Common myeloid progenitor, CD34-positive (primary cell): ENCODE results near the gene TECRL.

ENCODE experiments used
- CTCF ChIA-PET: fragments of 350-600 bp; sonication (Branson Sonifier 250); formaldehyde crosslinking; loops from one replicate; lab custom pipeline; 2021; ENCODE audit warnings: antibody characterized with exemption; lab: Charles Lee
- POLR2A ChIA-PET: fragments of 350-600 bp; sonication (Branson Sonifier 250); formaldehyde crosslinking; loops from one replicate; lab custom pipeline; 2021; ENCODE audit warnings: antibody characterized with exemption; lab: Charles Lee
- DNase-seq, 3 donors: peaks; one replicate each; pipeline versions ENCODE4 v3.0.0 to v3.0.0-alpha.2; 2013
- H3K27ac ChIP-seq, 2 experiments: 1 replicate in 1 of 2; 2 replicates in 1 of 2; pipeline ENCODE4 v1.7.0; 2013; ENCODE audit warnings: inconsistent platforms in 2 of 2, low read length in 2 of 2, mild to moderate bottlenecking in 2 of 2, low read depth in 1 of 2, moderate library complexity in 1 of 2; ENCODE audit not compliant: severe bottlenecking in 2 of 2, insufficient read depth in 1 of 2, poor library complexity in 1 of 2
- H3K27me3 ChIP-seq, 5 experiments: replicated peaks in 2 of 5; 1 replicate in 3 of 5; 2 replicates in 2 of 5; pipeline versions ENCODE4 v1.6.1 to v1.7.0; 2013; ENCODE audit warnings: low read length in 4 of 5, mild to moderate bottlenecking in 2 of 5, moderate library complexity in 2 of 5, inconsistent platforms in 1 of 5; ENCODE audit not compliant: insufficient read depth in 5 of 5, control insufficient read depth in 4 of 5
- H3K36me3 ChIP-seq, 4 experiments: 1 replicate in 2 of 4; 2 replicates in 2 of 4; pipeline versions ENCODE4 v1.6.1 to v1.7.0; 2013; ENCODE audit warnings: low read length in 3 of 4, control low read depth in 1 of 4, mild to moderate bottlenecking in 1 of 4; ENCODE audit not compliant: control insufficient read depth in 4 of 4, insufficient read depth in 4 of 4
- H3K4me1 ChIP-seq, 4 experiments: 1 replicate in 3 of 4; 2 replicates in 1 of 4; pipeline versions ENCODE4 v1.6.1 to v1.7.1; 2013; ENCODE audit warnings: low read length in 3 of 4, mild to moderate bottlenecking in 3 of 4, control low read depth in 1 of 4, inconsistent platforms in 1 of 4, moderate library complexity in 1 of 4; ENCODE audit not compliant: control insufficient read depth in 4 of 4, insufficient read depth in 4 of 4; ENCODE audit errors: control extremely low read depth in 1 of 4
- H3K4me3 ChIP-seq, 7 experiments: 1 replicate in 4 of 7; 2 replicates in 3 of 7; pipeline versions ENCODE4 v1.5.1 to v1.7.0; 2013; ENCODE audit warnings: mild to moderate bottlenecking in 7 of 7, low read length in 6 of 7, moderate library complexity in 6 of 7, inconsistent platforms in 2 of 7, low read depth in 2 of 7, control low read depth in 1 of 7; ENCODE audit not compliant: insufficient read depth in 4 of 7, control insufficient read depth in 1 of 7; ENCODE audit errors: extremely low read depth in 1 of 7
- H3K9me3 ChIP-seq, 5 experiments: 1 replicate in 4 of 5; 2 replicates in 1 of 5; pipeline versions ENCODE4 v1.6.1 to v1.7.1; 2013; ENCODE audit warnings: low read length in 4 of 5, mild to moderate bottlenecking in 2 of 5, inconsistent platforms in 1 of 5, low read depth in 1 of 5, moderate library complexity in 1 of 5; ENCODE audit not compliant: control insufficient read depth in 4 of 5, insufficient read depth in 2 of 5; ENCODE audit errors: control extremely low read depth in 1 of 5
- WGBS: methylation state at CpG from one replicate; pipeline ENCODE4 v1.1.5; 2013; ENCODE audit not compliant: insufficient coverage; 5-methylcytosine and 5-hydroxymethylcytosine counted together

Gene TECRL

GRCh38 chr4:64327237-64327636, 82.0 kb downstream of the TECRL start:
- no peak for DNase-seq
- Histone ChIP-seq H3K27me3 (no peaks in the 10 kb centered on the region), H3K4me3 (no peak overlapping the region), H3K27ac (no peak overlapping the region), H3K9me3 (peaks cover 0 to 6% (median 0%) of the 10 kb centered on the region in 5 experiments), H3K36me3 (no peaks in the 10 kb centered on the region), H3K4me1 (no peaks in the 10 kb centered on the region)
- ChIA-PET POLR2A (no interaction called here), CTCF (no interaction called here)
- no CpG with 5 or more reads among the region's 1 CpG for WGBS

- no peak overlapping the region for H3K4me3 ChIP-seq
- ChIA-PET POLR2A (no interaction called here), CTCF (no interaction called here)
- H3K27ac ChIP-seq: no peak overlapping the region
- peaks cover 0 to 6% (median 0%) of the 10 kb centered on the region in 5 experiments for H3K9me3 ChIP-seq
- DNase-seq: no peak
- H3K36me3 ChIP-seq: no peaks in the 10 kb centered on the region
- H3K4me1 ChIP-seq: no peaks in the 10 kb centered on the region
- WGBS: no CpG with 5 or more reads among the region's 1 CpG
- H3K27me3 ChIP-seq: no peaks in the 10 kb centered on the region
Measured at GRCh38 chr4:64326507-64326906, 82.7 kb downstream of the TECRL start.

- DNase-seq: no peak
- CTCF ChIA-PET: no interaction called here
- no peak overlapping the region for H3K27ac ChIP-seq
- 100% methylated on average over 1 of the region's 4 CpGs for WGBS
- POLR2A ChIA-PET: no interaction called here
- H3K9me3 ChIP-seq: peaks cover 0 to 7% (median 0%) of the 10 kb centered on the region in 5 experiments
- H3K36me3 ChIP-seq: no peaks in the 10 kb centered on the region
- H3K4me1 ChIP-seq: no peaks in the 10 kb centered on the region
- H3K4me3 ChIP-seq: no peak overlapping the region
- H3K27me3 ChIP-seq: no peaks in the 10 kb centered on the region
Measured at GRCh38 chr4:64306255-64306565, 103.0 kb downstream of the TECRL start.

- Histone ChIP-seq H3K36me3 (no peaks in the 10 kb centered on the region), H3K9me3 (peaks cover 0 to 7% (median 0%) of the 10 kb centered on the region in 5 experiments), H3K27ac (no peak overlapping the region), H3K4me1 (no peaks in the 10 kb centered on the region), H3K27me3 (no peaks in the 10 kb centered on the region), H3K4me3 (no peak overlapping the region)
- ChIA-PET POLR2A (no interaction called here), CTCF (no interaction called here)
- no CpG with 5 or more reads among the region's 1 CpG for WGBS
- no peak for DNase-seq
Measured at GRCh38 chr4:64305565-64306254, 103.5 kb downstream of the TECRL start.

GRCh38 chr4:64272432-64272831, 136.8 kb downstream of the TECRL start:
- no peaks in the 10 kb centered on the region for H3K27me3 ChIP-seq
- H3K4me3 ChIP-seq: no peak overlapping the region
- 99% methylated on average over 14 of the region's 14 CpGs for WGBS
- no peak overlapping the region for H3K27ac ChIP-seq
- no peaks in the 10 kb centered on the region for H3K4me1 ChIP-seq
- ChIA-PET POLR2A (no interaction called here), CTCF (no interaction called here)
- H3K9me3 ChIP-seq: no peaks in the 10 kb centered on the region
- no peaks in the 10 kb centered on the region for H3K36me3 ChIP-seq
- DNase-seq: no peak

- Histone ChIP-seq H3K27ac (no peak overlapping the region), H3K4me1 (no peaks in the 10 kb centered on the region), H3K27me3 (no peaks in the 10 kb centered on the region), H3K9me3 (no peaks in the 10 kb centered on the region), H3K36me3 (no peaks in the 10 kb centered on the region), H3K4me3 (no peak overlapping the region)
- 93% methylated on average over 9 of the region's 9 CpGs for WGBS
- no peak for DNase-seq
- CTCF ChIA-PET: no interaction called here
- POLR2A ChIA-PET: no interaction called here
Measured at GRCh38 chr4:64271601-64272081, 137.6 kb downstream of the TECRL start.

GRCh38 chr4:64266669-64267068, 142.6 kb downstream of the TECRL start:
- Histone ChIP-seq H3K27me3 (no peaks in the 10 kb centered on the region), H3K4me3 (no peak overlapping the region), H3K4me1 (no peaks in the 10 kb centered on the region), H3K9me3 (no peaks in the 10 kb centered on the region), H3K27ac (no peak overlapping the region), H3K36me3 (no peaks in the 10 kb centered on the region)
- CTCF ChIA-PET: no interaction called here
- POLR2A ChIA-PET: no interaction called here
- no peak for DNase-seq
- 90% methylated on average over 2 of the region's 2 CpGs for WGBS
